H9 (cell line): ENCODE measurements around the gene MYO15B. TPM values are rescaled to one million over a fixed set of nuclear protein-coding genes. Genes with fewer than 3 reads are reported as not detected.

Source experiments
- DNase-seq: peaks from one replicate; pipeline ENCODE4 v3.0.0-alpha.2; 2017
- H2AFZ ChIP-seq: one replicate; pipeline ENCODE4 v1.6.1; 2013; ENCODE audit warnings: mild to moderate bottlenecking, low read length, control low read depth, moderate library complexity
- H2AK5ac ChIP-seq: 2 replicates; pipeline ENCODE4 v1.6.1; 2013; ENCODE audit warnings: low read length, control low read depth, mixed read lengths; ENCODE audit not compliant: insufficient read length
- H2BK120ac ChIP-seq: one replicate; pipeline ENCODE4 v1.6.1; 2013; ENCODE audit warnings: low read depth, mild to moderate bottlenecking, low read length, control low read depth, inconsistent platforms; ENCODE audit not compliant: poor library complexity, severe bottlenecking
- H2BK12ac ChIP-seq: 2 replicates; pipeline ENCODE4 v1.6.1; 2013; ENCODE audit warnings: low read length, control low read depth, mixed read lengths, low read depth; ENCODE audit not compliant: insufficient read length
- H2BK15ac ChIP-seq: 2 replicates; pipeline ENCODE4 v1.6.1; 2013; ENCODE audit warnings: low read depth, low read length, control low read depth
- H2BK20ac ChIP-seq: one replicate; pipeline ENCODE4 v1.6.1; 2013; ENCODE audit warnings: low read depth, mild to moderate bottlenecking, low read length, control low read depth, inconsistent platforms; ENCODE audit not compliant: poor library complexity, severe bottlenecking
- H2BK5ac ChIP-seq: 2 replicates; pipeline ENCODE4 v1.6.1; 2013; ENCODE audit warnings: low read length, control low read depth, mixed read lengths; ENCODE audit not compliant: insufficient read length
- H3K14ac ChIP-seq: 2 replicates; pipeline ENCODE4 v1.6.1; 2013; ENCODE audit warnings: low read length, control low read depth; ENCODE audit not compliant: insufficient read depth
- H3K18ac ChIP-seq: 2 replicates; pipeline ENCODE4 v1.6.1; 2013; ENCODE audit warnings: low read depth, mild to moderate bottlenecking, mixed read lengths, low read length, control low read depth; ENCODE audit not compliant: insufficient read length
- H3K23ac ChIP-seq: 2 replicates; pipeline ENCODE4 v1.6.1; 2013; ENCODE audit warnings: low read length, control low read depth, mixed read lengths, low read depth; ENCODE audit not compliant: insufficient read length
- H3K23me2 ChIP-seq: 2 replicates; pipeline ENCODE4 v1.6.1; 2013; ENCODE audit warnings: low read depth, mild to moderate bottlenecking, mixed read lengths, low read length, control low read depth; ENCODE audit not compliant: insufficient read length, poor library complexity, severe bottlenecking
- H3K27ac ChIP-seq: 2 replicates; pipeline ENCODE4 v1.5.1; 2013; ENCODE audit warnings: low read length, control low read depth, mixed read lengths, low read depth; ENCODE audit not compliant: insufficient read length
- H3K27me3 ChIP-seq: 2 replicates; pipeline ENCODE4 v1.6.1; 2013; ENCODE audit warnings: low read length, control low read depth, inconsistent platforms; ENCODE audit not compliant: insufficient read depth
- H3K4ac ChIP-seq: 2 replicates; pipeline ENCODE4 v1.6.1; 2013; ENCODE audit warnings: low read depth, mild to moderate bottlenecking, control low read depth, inconsistent platforms, low read length, moderate library complexity
- H3K4me1 ChIP-seq: 2 replicates; pipeline ENCODE4 v1.6.1; 2013; ENCODE audit warnings: low read length, control low read depth, inconsistent platforms; ENCODE audit not compliant: insufficient read depth
- H3K4me2 ChIP-seq: 2 replicates; pipeline ENCODE4 v1.6.1; 2013; ENCODE audit warnings: low read length, control low read depth, mixed read lengths; ENCODE audit not compliant: insufficient read length, insufficient read depth
- H3K56ac ChIP-seq: 2 replicates; pipeline ENCODE4 v1.6.1; 2013; ENCODE audit warnings: low read depth, mild to moderate bottlenecking, mixed read lengths, low read length, control low read depth; ENCODE audit not compliant: insufficient read length
- H3K79me1 ChIP-seq: 2 replicates; pipeline ENCODE4 v1.6.1; 2013; ENCODE audit warnings: low read depth, mild to moderate bottlenecking, moderate library complexity, low read length, control low read depth, inconsistent platforms; ENCODE audit not compliant: insufficient read depth, poor library complexity, severe bottlenecking
- H3K79me2 ChIP-seq: 2 replicates; pipeline ENCODE4 v1.6.1; 2013; ENCODE audit warnings: low read length, control low read depth, inconsistent platforms; ENCODE audit not compliant: insufficient read depth
- H3K9ac ChIP-seq: 2 replicates; pipeline ENCODE4 v1.6.1; 2013; ENCODE audit warnings: low read length, control low read depth, mixed read lengths; ENCODE audit not compliant: insufficient read length; ENCODE audit errors: extremely low read depth
- H3K9me3 ChIP-seq: one replicate; pipeline ENCODE4 v1.6.1; 2013; ENCODE audit warnings: low read depth, low read length, inconsistent platforms; ENCODE audit not compliant: control insufficient read depth
- H3T11ph ChIP-seq: one replicate; pipeline ENCODE4 v1.6.1; 2013; ENCODE audit warnings: mild to moderate bottlenecking, low read length, control low read depth, inconsistent platforms
- H4K20me1 ChIP-seq: one replicate; pipeline ENCODE4 v1.6.1; 2013; ENCODE audit not compliant: control insufficient read depth, insufficient read length, insufficient read depth
- H4K5ac ChIP-seq: 2 replicates; pipeline ENCODE4 v1.6.1; 2013; ENCODE audit warnings: low read depth, mild to moderate bottlenecking, mixed read lengths, low read length, control low read depth; ENCODE audit not compliant: insufficient read length
- H4K8ac ChIP-seq: replicated peaks from 2 replicates; pipeline ENCODE4 v1.6.1; 2013; ENCODE audit warnings: low read length, control low read depth, mixed read lengths, low read depth; ENCODE audit not compliant: insufficient read length
- H4K91ac ChIP-seq: 2 replicates; pipeline ENCODE4 v1.6.1; 2013; ENCODE audit warnings: low read depth, mild to moderate bottlenecking, moderate library complexity, mixed read lengths, low read length, control low read depth; ENCODE audit not compliant: insufficient read length
- H3K27ac Mint-ChIP-seq, 3 experiments: 2 replicates in 2 of 3; 3 replicates in 1 of 3; pipeline ENCODE4 v1.8.0; 2020 to 2021; ENCODE audit warnings: mixed read lengths in 3 of 3, mild to moderate bottlenecking in 1 of 3, moderate library complexity in 1 of 3
- H3K27me3 Mint-ChIP-seq: 2 replicates; pipeline ENCODE4 v1.8.0; 2021; ENCODE audit warnings: low read depth, mild to moderate bottlenecking, moderate library complexity, mixed read lengths
- H3K36me3 Mint-ChIP-seq, 3 experiments: 2 replicates in 2 of 3; 3 replicates in 1 of 3; pipeline ENCODE4 v1.8.0; 2020 to 2021; ENCODE audit warnings: low read depth in 3 of 3, mixed read lengths in 3 of 3; ENCODE audit not compliant: insufficient read depth in 1 of 3
- H3K4me1 Mint-ChIP-seq, 2 experiments: 2 replicates each; pipeline ENCODE4 v1.8.0; 2020; ENCODE audit warnings: mixed read lengths in 2 of 2
- H3K4me3 Mint-ChIP-seq, 2 experiments: 2 replicates in 1 of 2; 3 replicates in 1 of 2; pipeline ENCODE4 v1.8.0; 2020 to 2021; ENCODE audit warnings: mild to moderate bottlenecking in 2 of 2, mixed read lengths in 2 of 2, moderate library complexity in 1 of 2
- H3K9me3 Mint-ChIP-seq, 2 experiments: 2 replicates in 1 of 2; 3 replicates in 1 of 2; pipeline ENCODE4 v1.8.0; 2020; ENCODE audit warnings: mild to moderate bottlenecking in 2 of 2, mixed read lengths in 2 of 2, moderate library complexity in 1 of 2
- CTCF ChIP-seq: fragments of 200-600 bp; sonication (generic); conservative IDR thresholded peaks from 3 replicates; pipeline ENCODE4 v1.8.0; 2021; ENCODE audit warnings: antibody characterized with exemption, mild to moderate bottlenecking
- WGBS: extraction: QIAGEN DNeasy Blood & Tissue Kit; methylation state at CpG from one replicate; pipeline ENCODE4 v1.1.7; 2013; ENCODE audit warnings: missing lambda C conversion rate, low lambda C conversion rate, mixed read lengths; ENCODE audit not compliant: insufficient read length; ENCODE audit errors: extremely low coverage; 5-methylcytosine and 5-hydroxymethylcytosine counted together
- total RNA-seq: library from RNA; stranded (reverse); gene quantifications from 2 replicates; pipeline ENCODE4 v1.2.1, GENCODE V29; 2021

MYO15B gene
- total RNA-seq, 1 experiment from 2014 or later = 41.9 TPM

- Mint-ChIP-seq H3K4me3 (peak overlapping the region in 1 of 2 experiments; percentile 62; a peak in 3 of 5 replicates), H3K9me3 (no peaks in the 10 kb centered on the region), H3K36me3 (peaks cover 0 to 7% (median 0%) of the 10 kb centered on the region in 3 experiments; a peak in 2 of 7 replicates), H3K27ac (peak overlapping the region in 2 of 3 experiments; percentile 57 to 78; a peak in 2 of 7 replicates), H3K4me1 (peaks cover 16 to 24% of the 10 kb centered on the region in 2 experiments), H3K27me3 (no peaks in the 10 kb centered on the region)
- no peaks in the 10 kb centered on the region for H3K79me2 ChIP-seq
- no peak overlapping the region for H4K91ac ChIP-seq
- no peak overlapping the region for H3K27ac ChIP-seq
- no peak overlapping the region; the same call in 1 of the 2 replicates for H3K14ac ChIP-seq
- H2BK12ac ChIP-seq = no peak overlapping the region
- H3K4ac ChIP-seq = no peak overlapping the region
- no peaks in the 10 kb centered on the region for H3K79me1 ChIP-seq
- H2BK120ac ChIP-seq = no peak overlapping the region
- no peak overlapping the region for H2AK5ac ChIP-seq
- H2AFZ ChIP-seq = no peak overlapping the region
- H4K20me1 ChIP-seq = no peaks in the 10 kb centered on the region
- DNase-seq = peak; percentile 98
- H3K9ac ChIP-seq = no peak overlapping the region
- H3K4me1 ChIP-seq = no peaks in the 10 kb centered on the region; the same call in 1 of the 2 replicates
- no peak overlapping the region for H4K5ac ChIP-seq
- H3K18ac ChIP-seq = no peak overlapping the region
- no peaks in the 10 kb centered on the region for H3K23me2 ChIP-seq
- peak; percentile 78 for TF ChIP-seq CTCF
- H3K23ac ChIP-seq = no peak overlapping the region
- H2BK15ac ChIP-seq = no peak overlapping the region
- no peak overlapping the region for H4K8ac ChIP-seq
- WGBS = no CpG with 5 or more reads among the region's 27 CpGs
- H3T11ph ChIP-seq = no peak overlapping the region
- no peaks in the 10 kb centered on the region for H3K9me3 ChIP-seq
- no peak overlapping the region for H3K4me2 ChIP-seq
- no peak overlapping the region for H2BK5ac ChIP-seq
- H3K56ac ChIP-seq = no peak overlapping the region
- no peaks in the 10 kb centered on the region for H3K27me3 ChIP-seq
- no peak overlapping the region for H2BK20ac ChIP-seq
These were observed 46.1 kb downstream of the MYO15B start for GRCh38 chr17:75633486-75634375.
